Left colon (tissue), 2 donors: Measurements from ENCODE around the gene TATDN2. TPM values are rescaled to one million over a fixed set of nuclear protein-coding genes. Genes with fewer than 3 reads are reported as not detected.

Experiments
- ATAC-seq: fragments of 200-7000 bp; cut with Tn5 transposase; one replicate; pipeline ENCODE4 v1.9.1; 2020; ENCODE audit warnings: mild to moderate bottlenecking, moderate library complexity
- DNase-seq, 2 donors: peaks; one replicate each; pipeline ENCODE4 v3.0.0-alpha.2; 2020
- intact Hi-C, 2 donors: fragments of 100-400 bp; cut with DNase I in 1 of 2; cut with micrococcal nuclease in 1 of 2; formaldehyde crosslinking; loops; one replicate each; pipeline versions ENCODE4 v1.11.2 to v1.14.0; 2022; cut with DNase I, micrococcal nuclease
- total RNA-seq, 2 donors: library from RNA; stranded (reverse); fragmentation: NEBNext Ultra II Directional; extraction: Animal tissue kit (Norgen Biotek cat#: 25700); gene quantifications; one replicate each; pipeline ENCODE4 v1.2.1, GENCODE V29; 2021
- donor health status: DM: no; HTN: no; CAD: no.
- donor health status: DM: yes; HTN: yes; CAD: no.

TATDN2 gene
- total RNA-seq, 2 donors from 2014 or later, result 30.2 to 37.9 TPM

DNA sequence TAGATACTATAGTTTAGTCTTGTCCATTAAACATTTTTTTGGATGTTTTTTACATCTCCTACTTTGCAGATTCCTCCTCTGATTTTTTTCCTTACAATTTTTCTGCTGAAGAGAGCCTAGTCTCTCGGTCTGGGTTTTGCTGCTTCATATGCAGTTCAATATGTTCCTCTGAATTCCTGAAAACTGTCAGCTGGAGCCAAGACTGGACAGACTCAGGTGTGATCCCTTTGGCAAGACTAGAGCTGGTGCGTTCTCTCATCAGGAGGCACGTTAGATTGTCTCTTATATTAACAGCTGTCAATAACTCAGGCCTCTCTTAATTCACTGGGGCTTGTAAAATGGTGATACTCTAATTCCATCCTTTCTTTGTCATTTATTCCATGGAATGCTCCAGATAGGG, 57.9 kb downstream of the TATDN2 start:
- DNase-seq (no peak), ATAC-seq (no peak)
- intact Hi-C loops, result no loop called here

DNA sequence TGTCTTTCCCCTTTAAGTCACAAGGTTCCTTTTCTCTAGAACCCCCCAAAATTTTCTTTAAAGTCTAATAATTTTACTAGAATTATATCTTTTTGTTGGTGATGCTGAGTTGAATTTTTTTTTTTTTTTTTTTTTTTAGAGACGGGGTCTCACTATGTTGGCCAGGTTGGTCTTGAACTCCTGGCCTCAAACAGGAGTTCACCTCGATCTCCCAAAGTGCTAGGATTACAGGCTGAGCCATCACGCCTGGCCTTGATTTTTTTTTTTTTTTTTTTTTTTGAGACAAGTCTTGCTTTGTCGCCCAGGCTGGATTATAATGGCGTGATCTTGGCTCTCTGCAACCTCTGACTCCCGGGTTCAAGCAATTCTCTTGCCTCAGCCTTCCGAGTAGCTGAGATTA, 60.4 kb downstream of the TATDN2 start:
- DNase-seq, result no peak
- ATAC-seq, result no peak
- intact Hi-C loops, result no loop called here

DNA sequence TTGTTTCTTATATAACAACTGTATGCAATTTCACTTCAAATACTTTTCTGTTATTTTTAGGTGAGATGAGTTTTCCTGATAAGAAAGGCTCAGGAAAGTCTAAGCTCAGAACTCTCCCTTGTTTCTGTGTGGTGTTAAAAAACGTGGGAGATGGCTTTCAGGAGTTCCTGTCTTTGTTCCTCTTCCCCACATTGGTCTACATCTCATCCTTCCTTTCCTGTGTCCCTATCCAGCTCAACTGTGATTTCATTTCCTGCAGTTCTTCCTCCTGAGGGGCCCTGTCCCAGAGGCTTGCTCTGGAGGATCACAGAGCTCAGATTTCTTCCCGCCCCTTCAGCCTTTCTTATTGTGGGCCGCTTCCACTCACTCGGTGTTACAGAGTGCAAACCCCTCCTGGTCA, 61.5 kb downstream of the TATDN2 start:
- intact Hi-C loops, result no loop called here
- DNase-seq (no peak), ATAC-seq (no peak)

DNA sequence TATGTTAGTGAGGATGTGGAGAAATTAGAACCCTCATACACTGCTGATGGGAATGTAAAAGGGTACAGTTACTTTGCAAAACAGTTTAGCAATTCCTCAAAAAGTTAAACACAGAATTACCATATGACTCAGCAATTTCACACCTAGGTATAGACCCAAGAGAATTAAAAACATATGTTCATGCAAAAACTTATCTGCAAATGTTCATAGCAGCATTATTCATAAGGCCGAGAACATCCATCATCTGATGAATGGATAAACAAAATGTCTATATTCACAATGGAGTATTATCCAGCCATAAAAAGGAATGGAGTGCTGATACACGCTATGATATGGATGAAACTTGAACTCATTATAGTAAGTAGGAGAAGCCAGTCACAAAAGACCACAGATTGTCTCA, 62.3 kb downstream of the TATDN2 start:
- ATAC-seq (no peak), DNase-seq (no peak)
- intact Hi-C loops, result no loop called here

DNA sequence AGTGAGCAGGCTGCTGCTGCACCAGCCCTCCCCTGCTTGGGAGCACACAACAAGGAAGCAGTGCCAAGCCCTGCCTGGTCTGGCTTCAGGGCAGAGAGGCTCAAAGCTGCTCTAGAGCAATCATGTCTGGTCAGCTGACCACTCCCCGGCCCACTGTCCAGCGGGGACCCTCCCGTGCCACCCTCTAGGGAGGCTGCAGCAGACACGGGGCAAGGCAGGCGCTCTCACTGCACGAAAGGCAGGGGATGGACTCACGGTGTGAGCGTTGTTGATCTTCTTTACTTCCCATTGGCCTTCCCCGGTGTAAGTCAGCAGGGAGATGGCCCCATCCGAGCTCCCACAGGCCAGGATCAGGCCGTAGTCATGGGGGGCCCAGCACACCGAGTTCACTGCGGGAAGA, 63.5 kb downstream of the TATDN2 start:
- ATAC-seq (no peak), DNase-seq (no peak)
- intact Hi-C loops, result no loop called here

DNA sequence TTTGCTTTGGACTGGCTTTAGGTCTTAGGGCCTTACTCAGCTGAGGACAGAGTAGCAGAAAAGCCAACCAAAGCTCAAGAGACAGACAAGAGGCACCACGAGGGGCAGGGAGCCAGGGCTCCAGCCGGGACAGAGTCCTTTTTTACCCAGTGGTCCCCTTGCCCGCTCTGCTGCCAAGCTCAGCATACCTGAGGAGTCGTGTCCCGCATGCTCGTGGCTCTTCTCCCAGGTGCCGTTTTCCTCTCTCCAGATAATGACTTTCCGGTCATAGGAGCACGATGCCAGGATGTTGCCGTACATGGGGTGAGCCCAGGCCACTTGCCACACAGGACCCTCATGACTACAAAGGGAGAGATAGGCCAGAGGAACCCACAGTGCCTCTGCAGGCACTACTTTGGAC, 64.1 kb downstream of the TATDN2 start:
- DNase-seq (no peak), ATAC-seq (no peak)
- intact Hi-C loops, result no loop called here

DNA sequence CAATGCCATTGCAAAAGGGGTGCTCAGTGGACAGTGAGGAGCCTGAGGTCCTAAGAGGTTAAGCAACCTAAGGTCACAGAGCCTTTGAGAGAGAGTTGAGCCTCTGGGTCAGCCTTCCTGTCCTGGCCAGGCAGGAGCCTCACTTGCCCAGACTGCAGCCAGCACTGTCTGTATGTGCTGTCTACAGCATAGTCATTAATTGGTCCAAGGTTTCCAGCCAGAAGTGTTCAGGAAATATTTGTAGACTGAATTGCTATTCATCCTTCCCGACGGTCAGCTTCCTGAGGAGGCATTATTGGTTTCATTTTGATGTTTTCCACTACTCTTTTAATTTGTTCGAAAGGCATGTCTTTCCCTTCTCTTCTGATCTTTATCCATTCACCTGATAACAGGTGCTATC, 64.6 kb downstream of the TATDN2 start:
- DNase-seq (no peak), ATAC-seq (no peak)
- intact Hi-C loops, result no loop called here

DNA sequence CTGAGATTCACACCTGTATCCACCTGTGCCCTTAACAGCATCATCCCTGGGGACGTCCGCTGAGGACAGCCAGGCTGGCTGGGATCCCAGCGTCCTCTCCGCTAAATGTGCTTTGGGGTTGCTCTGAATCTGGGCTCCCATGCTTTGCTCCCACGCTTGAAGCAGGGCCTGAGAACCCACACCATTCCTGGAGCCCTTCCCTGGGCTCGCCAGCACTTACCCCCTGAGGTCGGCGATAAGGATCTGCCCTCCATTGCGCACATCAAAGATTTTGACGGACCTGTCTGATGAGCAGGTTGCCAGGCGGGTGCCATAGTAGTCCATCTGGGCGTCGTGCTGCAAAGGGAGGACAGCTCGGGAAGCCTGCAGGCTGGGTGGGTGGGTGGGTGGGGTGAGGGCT, 66.8 kb downstream of the TATDN2 start:
- intact Hi-C loops, result no loop called here
- ATAC-seq (no peak), DNase-seq (no peak)

DNA sequence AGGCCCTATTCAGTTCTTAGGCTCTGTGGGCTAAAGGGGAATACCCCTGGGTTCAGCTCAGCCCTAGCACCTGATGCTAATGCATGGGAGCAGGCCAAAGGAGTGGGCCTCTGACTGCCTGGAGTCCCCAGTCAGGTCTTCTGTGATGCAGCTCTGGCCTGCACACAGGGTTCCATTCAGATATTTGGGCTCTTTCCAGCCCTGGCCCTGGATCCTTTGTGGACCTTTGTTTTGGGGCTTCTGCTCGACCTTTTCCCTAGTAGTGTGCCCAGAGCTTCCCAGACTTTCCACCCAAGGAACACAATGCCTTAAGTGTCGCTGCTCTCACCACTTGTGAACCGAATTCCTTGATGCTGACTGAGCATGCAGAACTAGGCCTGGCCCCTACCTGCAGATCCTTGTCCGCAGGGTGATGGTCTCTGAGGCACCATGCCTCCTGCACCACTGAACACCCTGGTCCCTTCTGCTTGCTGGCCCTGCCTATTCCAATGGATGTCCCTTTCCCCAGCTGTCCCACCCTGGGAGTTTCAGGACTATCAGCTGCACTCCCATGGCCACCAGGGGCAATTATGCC, 67.6 kb downstream of the TATDN2 start:
- ATAC-seq, result no peak
- DNase-seq, result no peak
- intact Hi-C loops, result no loop called here

DNA sequence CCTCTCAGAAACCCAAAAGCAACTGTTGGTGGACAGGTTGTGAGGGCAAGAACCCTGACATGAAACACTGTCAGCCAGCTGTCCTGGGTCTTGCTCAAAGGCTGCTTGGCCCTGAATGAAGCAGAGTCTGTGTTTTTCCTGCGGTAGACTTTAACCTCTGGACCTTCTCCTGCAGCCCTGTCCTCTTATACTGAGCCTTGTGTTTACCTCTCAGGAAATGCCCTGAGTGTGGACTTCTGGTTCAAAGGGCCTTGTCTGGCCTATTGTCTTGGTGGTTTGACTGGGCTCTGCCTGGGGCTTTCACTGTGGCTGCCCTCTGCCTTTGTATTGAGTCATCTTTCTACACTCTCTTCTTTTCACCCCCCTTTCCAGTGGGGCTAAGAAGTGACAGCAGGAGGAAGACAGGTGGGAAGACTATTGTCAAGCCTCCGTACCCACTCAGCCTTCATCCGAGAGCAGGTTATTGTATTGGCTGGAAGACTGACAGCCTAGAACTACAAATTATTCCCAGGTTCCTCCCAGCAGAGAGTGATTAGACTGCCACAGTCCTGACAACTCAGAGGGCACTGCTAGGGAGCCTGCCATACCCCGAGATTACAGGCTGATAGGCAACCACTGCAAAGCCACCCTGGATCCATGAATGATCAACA, 69.2 kb downstream of the TATDN2 start:
- peak; percentile 18 for ATAC-seq
- intact Hi-C loops, result no loop called here
- no peak for DNase-seq

DNA sequence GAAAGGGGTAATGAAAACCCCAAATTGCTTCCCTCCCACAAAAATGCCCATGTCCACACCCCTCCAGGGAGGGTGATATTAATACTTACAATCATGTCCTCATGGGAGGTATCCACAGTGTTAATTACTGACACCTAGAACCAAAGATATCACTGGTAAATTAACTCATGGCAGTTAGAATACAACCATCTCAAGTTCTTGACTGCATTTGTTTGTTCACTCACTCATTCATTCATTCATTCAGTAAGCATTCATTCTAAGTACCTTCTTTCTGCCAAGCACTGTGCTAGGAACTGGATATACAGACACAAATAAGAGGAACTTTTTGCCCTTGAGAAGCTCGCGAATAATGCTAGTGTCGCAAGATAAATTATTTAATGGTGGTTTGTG, 69.7 kb downstream of the TATDN2 start:
- ATAC-seq, result no peak

DNA sequence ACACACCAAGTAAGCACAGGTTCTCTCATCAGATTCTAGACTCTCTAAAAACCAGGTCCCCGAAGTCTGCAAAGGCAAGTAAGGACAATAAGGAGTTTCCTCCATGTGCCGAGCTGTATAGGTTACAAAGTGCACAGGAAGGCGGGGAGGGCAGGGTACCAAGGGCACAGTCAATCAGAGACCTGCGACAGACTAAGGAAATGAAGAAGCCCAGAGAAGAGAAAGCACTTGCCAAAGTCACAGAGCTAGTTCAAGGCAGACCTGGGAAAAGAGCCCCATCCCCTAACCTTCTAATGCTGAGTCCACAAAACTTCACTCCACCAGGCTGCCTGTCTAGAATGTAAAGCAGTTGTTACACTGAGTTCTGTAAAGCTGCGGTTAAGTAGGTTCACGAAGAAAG, 71.0 kb downstream of the TATDN2 start:
- DNase-seq, result peak in 1 of 2 donors; percentile 38
- ATAC-seq, result peak; percentile 57
- intact Hi-C loops, result no loop called here

More for the DNA sequence above, 69.7 kb downstream of the TATDN2 start:
- intact Hi-C loops, result no loop called here
- no peak for DNase-seq

DNA sequence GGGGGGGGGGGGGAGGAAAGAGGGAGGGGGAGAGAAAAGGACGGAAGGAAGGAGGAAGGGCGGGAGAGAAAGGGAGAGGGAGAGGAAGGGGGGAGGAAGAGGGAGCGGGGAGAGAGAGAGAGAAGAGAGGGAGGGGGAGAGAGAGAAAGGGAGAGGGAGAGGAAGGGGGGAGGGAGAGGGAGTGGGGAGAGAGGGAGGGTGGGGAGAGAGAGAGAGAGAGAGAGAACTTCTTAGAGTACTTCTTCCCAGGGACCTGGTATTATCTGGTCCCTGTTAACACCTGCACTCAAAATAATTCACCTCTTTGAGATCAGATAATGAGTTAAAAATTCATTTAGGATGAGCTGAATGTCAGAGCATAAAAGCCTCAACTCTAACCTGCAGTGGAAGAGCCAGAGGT, 71.5 kb downstream of the TATDN2 start:
- DNase-seq (no peak), ATAC-seq (no peak)
- intact Hi-C loops, result no loop called here

DNA sequence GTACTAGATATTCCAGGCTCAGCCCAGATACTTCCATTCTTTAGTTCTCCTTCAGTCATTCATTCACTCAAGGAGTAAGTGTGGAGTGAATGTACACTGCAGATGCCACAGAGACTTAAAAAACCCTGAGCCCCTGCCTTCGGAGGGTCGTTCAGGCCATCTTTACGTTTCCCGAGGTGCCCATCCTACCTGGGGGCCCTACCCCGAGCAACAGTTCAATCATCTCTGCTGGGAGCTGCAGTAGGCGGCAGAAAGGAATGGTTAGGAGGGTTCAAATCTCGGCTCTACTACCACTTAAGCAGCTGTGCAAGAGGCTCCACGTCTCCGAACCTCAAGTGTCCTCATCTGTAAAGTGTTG, 72.0 kb downstream of the TATDN2 start:
- ATAC-seq, result peak; percentile 13
- intact Hi-C loops, result no loop called here
- no peak for DNase-seq

DNA sequence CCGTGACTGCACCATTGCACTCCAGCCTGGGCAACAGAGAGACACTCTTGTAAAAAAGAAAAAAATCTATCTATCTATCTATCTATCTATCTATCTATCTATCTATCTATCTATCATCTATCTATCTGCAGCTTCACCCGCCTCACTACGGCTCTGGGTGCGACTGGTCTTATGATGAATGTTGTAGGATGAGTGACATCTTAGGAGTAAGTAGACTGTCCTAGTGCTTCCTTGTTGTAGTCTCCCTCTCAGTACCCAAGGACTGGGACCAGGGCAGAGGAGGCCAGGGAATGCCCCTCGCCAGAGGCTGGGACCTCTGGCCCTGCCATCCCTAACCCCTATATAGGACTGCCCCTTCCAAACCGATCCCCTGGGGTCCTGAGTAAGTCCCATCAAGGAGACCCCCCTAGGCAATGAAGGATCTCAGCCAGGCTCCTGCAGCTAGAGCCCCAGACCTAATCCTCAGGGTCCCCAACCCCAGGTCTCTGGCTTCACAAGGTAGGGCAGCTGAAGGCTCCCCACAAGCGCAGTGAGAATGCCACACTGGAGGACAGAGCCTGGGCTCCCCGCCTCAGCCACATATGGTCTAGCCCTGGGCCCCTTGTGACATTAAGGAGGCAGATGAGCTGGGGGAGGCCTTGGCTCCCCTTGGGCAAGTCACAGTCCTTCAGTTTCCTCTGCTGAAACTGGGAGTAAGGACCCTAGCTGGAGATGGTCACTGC, 73.5 kb downstream of the TATDN2 start:
- intact Hi-C loops, result no loop called here
- ATAC-seq, result no peak
- peak in 1 of 2 donors; percentile 18 for DNase-seq

DNA sequence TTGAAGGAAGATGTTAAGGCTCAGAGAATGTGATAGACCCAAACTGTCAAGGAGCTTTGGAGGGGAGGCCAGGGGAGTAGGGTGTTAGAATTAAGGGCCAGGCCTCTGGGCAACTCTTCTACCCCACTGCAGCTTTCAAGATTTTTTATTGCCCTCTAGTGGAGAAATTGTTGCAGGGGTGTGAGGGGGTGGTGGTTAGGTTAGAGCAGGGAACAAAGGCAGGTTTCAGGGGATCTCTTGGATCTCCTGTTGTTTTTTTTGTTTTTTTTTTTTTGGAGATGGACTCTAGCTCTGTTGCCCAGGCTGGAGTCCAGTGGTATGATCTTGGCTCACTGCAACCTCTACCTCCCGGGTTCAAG, 74.1 kb downstream of the TATDN2 start:
- no peak for DNase-seq
- ATAC-seq, result no peak
- intact Hi-C loops, result no loop called here

DNA sequence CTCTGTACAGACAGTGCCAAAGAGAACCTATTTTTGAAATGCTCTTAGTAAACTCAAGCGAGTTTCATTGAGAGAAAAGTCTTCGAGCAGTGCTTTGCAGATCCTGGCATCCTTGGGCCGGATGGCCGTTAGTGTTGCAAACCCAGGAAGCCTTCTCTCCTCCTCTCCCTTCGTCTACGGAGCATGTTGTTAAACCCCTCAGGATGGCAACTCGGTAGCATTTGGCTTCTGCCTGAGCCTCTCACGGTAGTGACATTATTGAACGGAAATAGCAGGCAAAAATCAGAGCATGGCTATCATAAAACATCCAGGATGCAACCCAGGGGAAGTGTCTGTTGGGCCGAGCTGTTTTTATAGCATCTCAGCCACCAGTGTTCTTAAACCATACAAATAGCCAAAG, 79.3 kb downstream of the TATDN2 start:
- ATAC-seq, result no peak
- intact Hi-C loops, result no loop called here
- DNase-seq, result no peak

DNA sequence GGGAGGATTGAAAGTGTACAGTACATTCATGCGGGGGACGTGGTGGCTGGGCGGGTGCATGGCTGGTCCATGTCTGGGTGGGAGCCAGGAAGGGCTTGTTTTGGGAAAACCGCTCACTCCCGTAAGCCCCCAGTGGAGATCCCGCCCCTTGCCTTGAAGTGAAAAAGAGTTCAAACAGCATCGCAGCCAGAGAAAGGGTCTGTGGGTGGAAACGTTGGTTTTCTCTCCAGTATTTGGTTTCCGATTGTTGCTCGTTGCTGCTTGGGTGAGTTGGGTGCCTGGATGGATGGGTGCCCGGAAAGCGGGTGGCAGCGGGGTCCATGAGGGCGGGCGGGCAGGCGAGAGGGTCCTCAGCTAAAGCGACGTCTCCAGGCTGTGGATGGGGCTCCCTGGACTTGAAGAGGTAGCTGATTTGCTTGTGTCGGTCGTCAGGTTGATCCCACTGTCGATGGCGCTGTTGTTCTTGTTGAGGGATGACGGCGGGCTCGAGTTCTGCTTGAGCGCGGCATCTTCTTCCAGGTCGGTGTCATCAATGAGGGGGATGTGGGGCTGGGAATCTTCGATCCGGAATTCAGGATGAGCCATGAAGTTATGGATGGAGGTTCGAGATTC, 80.3 kb downstream of the TATDN2 start:
- no peak for DNase-seq

DNA sequence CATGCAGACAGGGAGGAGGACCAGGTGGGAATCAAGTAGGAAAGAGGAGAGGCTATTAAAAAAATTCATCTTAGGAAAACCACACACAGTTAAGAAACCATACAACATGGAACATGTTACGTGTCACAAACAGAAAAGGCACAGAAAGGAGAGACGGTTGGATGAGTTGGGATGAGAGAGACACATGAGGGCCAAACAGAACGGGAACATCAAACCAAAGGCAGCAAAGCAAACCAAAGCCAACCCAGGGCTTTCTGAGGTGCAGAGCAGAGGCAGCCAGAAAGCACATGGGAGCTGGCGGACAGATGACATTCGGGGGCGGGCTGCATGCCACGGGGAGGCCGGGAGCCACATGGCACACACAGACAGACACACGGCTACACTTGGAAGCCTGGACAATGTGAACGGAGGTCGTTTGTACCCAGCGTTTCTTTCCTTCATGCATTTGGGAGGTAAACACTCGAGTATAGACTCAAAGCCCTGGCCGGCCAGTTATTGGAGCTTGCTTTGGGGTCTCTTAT, 81.3 kb downstream of the TATDN2 start:
- intact Hi-C loops, result no loop called here
- ATAC-seq (no peak), DNase-seq (no peak)

More for the DNA sequence above, 80.3 kb downstream of the TATDN2 start:
- ATAC-seq, result no peak
- intact Hi-C loops, result no loop called here

DNA sequence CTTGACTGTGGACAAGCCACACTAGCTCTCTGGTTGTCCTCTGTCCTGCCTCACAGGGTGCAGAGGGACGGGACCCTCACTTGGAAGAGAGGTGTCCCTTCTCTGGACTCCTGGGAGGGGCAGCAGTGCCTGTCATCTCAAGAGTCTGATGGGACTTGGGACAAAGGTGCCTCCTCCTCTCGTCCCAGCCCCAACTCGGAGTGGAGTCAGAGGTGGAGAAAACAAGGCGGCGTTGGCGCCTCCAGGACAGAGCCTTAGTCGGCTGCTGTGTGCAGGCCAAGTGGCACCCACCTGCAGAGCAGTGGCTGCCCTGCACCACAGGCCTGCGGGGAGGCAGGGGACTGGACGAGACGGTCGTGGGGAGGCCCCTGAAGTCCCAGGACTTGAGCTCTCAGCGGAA, 82.1 kb downstream of the TATDN2 start:
- ATAC-seq (no peak), DNase-seq (no peak)
- intact Hi-C loops, result no loop called here
